Type B pancreatic cell (in vitro differentiated cells): Measurements from ENCODE around the gene DYRK1B. TPM values are rescaled to one million over a fixed set of nuclear protein-coding genes. Genes with fewer than 3 reads are reported as not detected.

Experiments used
- DNase-seq: peaks from one replicate; pipeline ENCODE4 v3.0.0; 2021; ENCODE audit warnings: mixed read lengths; ENCODE audit not compliant: unreplicated experiment; ENCODE audit errors: extremely low spot score
- H3K27ac Mint-ChIP-seq: 2 replicates; pipeline ENCODE4 v1.8.0; 2021; ENCODE audit warnings: mild to moderate bottlenecking, mixed read lengths
- H3K27me3 Mint-ChIP-seq: 2 replicates; pipeline ENCODE4 v1.8.0; 2021; ENCODE audit warnings: mixed read lengths
- H3K36me3 Mint-ChIP-seq: 2 replicates; pipeline ENCODE4 v1.8.0; 2021; ENCODE audit warnings: mixed read lengths
- H3K4me1 Mint-ChIP-seq: one replicate; pipeline ENCODE4 v1.8.0; 2021; ENCODE audit warnings: mixed read lengths; ENCODE audit not compliant: unreplicated experiment
- H3K4me3 Mint-ChIP-seq: 2 replicates; pipeline ENCODE4 v1.8.0; 2021; ENCODE audit warnings: mild to moderate bottlenecking, mixed read lengths
- H3K9me3 Mint-ChIP-seq: 2 replicates; pipeline ENCODE4 v1.8.0; 2021; ENCODE audit warnings: mixed read lengths
- CTCF ChIP-seq: fragments of 200-600 bp; sonication (generic); conservative IDR thresholded peaks from 2 replicates; pipeline ENCODE4 v1.5.0; 2021; ENCODE audit warnings: antibody characterized with exemption, mild to moderate bottlenecking
- total RNA-seq: library from RNA; stranded (reverse); gene quantifications from 2 replicates; pipeline ENCODE4 v1.2.1, GENCODE V29; 2021; ENCODE audit warnings: low replicate concordance

DYRK1B gene
- total RNA-seq, 1 donor from 2014 or later, result 49.3 TPM

GRCh38 chr19:39841041-39841440 is 7.1 kb upstream of the DYRK1B start:
- H3K27me3 Mint-ChIP-seq, result no peaks in the 10 kb centered on the region
- peaks cover 37% of the 10 kb centered on the region for H3K4me1 Mint-ChIP-seq
- H3K9me3 Mint-ChIP-seq, result no peaks in the 10 kb centered on the region
- H3K4me3 Mint-ChIP-seq, result no peak overlapping the region
- no peak overlapping the region for H3K27ac Mint-ChIP-seq
- peaks cover 17% of the 10 kb centered on the region for H3K36me3 Mint-ChIP-seq
- DNase-seq, result no peak
- TF ChIP-seq CTCF, result no peak

GRCh38 chr19:39840492-39840891 is 6.5 kb upstream of the DYRK1B start:
- no peak for TF ChIP-seq CTCF
- Mint-ChIP-seq H3K4me3 (no peak overlapping the region), H3K36me3 (peaks cover 17% of the 10 kb centered on the region), H3K9me3 (no peaks in the 10 kb centered on the region), H3K4me1 (peaks cover 37% of the 10 kb centered on the region), H3K27me3 (no peaks in the 10 kb centered on the region), H3K27ac (no peak overlapping the region)
- no peak for DNase-seq

GRCh38 chr19:39839678-39840327 is 5.8 kb upstream of the DYRK1B start:
- H3K27me3 Mint-ChIP-seq, result no peaks in the 10 kb centered on the region
- no peak overlapping the region for H3K4me3 Mint-ChIP-seq

GRCh38 chr19:39838569-39838968 is 4.6 kb upstream of the DYRK1B start:
- H3K4me3 Mint-ChIP-seq, result no peak overlapping the region
- DNase-seq, result no peak
- H3K9me3 Mint-ChIP-seq, result no peaks in the 10 kb centered on the region
- H3K36me3 Mint-ChIP-seq, result peaks cover 19% of the 10 kb centered on the region
- H3K4me1 Mint-ChIP-seq, result peaks cover 25% of the 10 kb centered on the region
- H3K27ac Mint-ChIP-seq, result peak overlapping the region; percentile 85
- TF ChIP-seq CTCF, result no peak
- no peaks in the 10 kb centered on the region for H3K27me3 Mint-ChIP-seq

More at GRCh38 chr19:39839678-39840327, 5.8 kb upstream of the DYRK1B start:
- no peaks in the 10 kb centered on the region for H3K9me3 Mint-ChIP-seq
- peaks cover 17% of the 10 kb centered on the region for H3K36me3 Mint-ChIP-seq
- TF ChIP-seq CTCF, result no peak
- H3K27ac Mint-ChIP-seq, result peak overlapping the region; percentile 50
- peaks cover 33% of the 10 kb centered on the region for H3K4me1 Mint-ChIP-seq
- DNase-seq, result no peak

GRCh38 chr19:39837978-39838377 is 4.0 kb upstream of the DYRK1B start:
- DNase-seq, result no peak
- Mint-ChIP-seq H3K27ac (peak overlapping the region; percentile 85), H3K27me3 (no peaks in the 10 kb centered on the region), H3K9me3 (no peaks in the 10 kb centered on the region), H3K4me1 (peaks cover 23% of the 10 kb centered on the region), H3K36me3 (peaks cover 19% of the 10 kb centered on the region), H3K4me3 (no peak overlapping the region)
- TF ChIP-seq CTCF, result no peak
